ENCODE data around the gene RGS3.

The RGS3 gene

DNA sequence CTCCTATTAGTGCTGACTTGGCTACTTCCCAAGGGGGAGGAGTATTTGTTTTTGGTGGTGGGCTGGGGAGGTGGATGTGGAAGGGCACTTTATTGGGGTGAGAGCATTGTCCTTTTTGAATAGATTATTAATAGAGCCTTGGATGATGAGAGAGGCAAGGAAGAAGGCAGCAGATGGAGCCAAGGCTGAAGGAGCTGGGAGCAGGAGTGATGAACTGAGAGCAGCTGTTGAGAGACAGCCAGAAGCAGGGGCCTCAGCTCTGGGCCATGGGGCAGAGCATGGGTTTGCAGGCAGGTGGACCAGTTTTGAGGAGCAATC, 29.6 kb downstream of the RGS3 start:
- DNase-seq (ENCODE audit: low read depth): no peak
- H3K4me3 ChIP-seq (ENCODE audit: low read depth, low read length): no peak overlapping the region
- TF ChIP-seq, protein P1, sequence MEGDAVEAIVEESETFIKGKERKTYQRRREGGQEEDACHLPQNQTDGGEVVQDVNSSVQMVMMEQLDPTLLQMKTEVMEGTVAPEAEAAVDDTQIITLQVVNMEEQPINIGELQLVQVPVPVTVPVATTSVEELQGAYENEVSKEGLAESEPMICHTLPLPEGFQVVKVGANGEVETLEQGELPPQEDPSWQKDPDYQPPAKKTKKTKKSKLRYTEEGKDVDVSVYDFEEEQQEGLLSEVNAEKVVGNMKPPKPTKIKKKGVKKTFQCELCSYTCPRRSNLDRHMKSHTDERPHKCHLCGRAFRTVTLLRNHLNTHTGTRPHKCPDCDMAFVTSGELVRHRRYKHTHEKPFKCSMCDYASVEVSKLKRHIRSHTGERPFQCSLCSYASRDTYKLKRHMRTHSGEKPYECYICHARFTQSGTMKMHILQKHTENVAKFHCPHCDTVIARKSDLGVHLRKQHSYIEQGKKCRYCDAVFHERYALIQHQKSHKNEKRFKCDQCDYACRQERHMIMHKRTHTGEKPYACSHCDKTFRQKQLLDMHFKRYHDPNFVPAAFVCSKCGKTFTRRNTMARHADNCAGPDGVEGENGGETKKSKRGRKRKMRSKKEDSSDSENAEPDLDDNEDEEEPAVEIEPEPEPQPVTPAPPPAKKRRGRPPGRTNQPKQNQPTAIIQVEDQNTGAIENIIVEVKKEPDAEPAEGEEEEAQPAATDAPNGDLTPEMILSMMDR (conservative IDR thresholded peaks at IDR 0.05; ENCODE audit: low read depth, low read length): no peak

DNA sequence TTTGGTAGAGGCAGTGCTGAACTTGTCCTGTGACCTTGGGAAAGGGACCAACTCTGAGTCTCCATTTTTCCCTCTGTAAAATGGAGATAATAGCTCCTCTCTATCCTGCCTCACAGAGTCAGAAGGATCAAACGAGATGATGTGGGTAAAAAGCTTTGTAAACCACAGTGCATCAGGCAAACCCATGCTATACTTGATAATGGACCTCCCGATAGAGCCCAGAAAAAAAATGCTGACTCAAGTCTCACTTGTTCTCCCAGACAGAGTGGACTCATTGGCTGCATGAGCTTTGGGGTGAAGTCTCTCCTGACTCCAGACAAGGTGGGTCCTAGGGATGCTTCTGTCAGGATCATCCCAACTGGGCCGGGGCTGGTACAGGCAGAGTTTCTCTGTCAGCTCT, 32.0 kb downstream of the RGS3 start:
- no peak for DNase-seq (ENCODE audit: low read depth)
- TF ChIP-seq, protein P1 (conservative IDR thresholded peaks at IDR 0.05; ENCODE audit: low read depth, low read length): no peak
- H3K4me3 ChIP-seq (ENCODE audit: low read depth, low read length): no peak overlapping the region

DNA sequence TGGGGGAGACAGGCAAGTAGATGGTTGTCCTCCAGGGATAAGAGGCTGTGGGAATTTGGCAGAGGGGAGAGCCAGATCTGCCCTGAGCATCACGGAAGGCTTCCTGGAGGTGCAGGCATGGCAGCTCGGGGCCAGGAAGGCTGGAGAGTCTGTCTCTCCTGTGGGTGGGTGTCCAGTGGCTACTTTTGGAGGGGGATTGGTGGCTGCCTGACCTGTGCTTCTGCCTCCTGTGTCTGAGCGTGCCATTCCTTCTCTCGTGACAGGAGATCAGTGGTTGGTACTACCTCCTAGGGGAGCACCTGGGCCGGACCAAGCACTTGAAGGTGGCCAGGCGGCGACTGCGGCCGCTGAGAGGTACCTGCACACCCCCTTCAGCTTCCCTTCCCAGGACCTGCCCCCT, 33.5 kb downstream of the RGS3 start:
- TF ChIP-seq, protein P1 (conservative IDR thresholded peaks at IDR 0.05; ENCODE audit: low read depth, low read length): no peak
- no peak overlapping the region for H3K4me3 ChIP-seq (ENCODE audit: low read depth, low read length)
- DNase-seq (ENCODE audit: low read depth): no peak

DNA sequence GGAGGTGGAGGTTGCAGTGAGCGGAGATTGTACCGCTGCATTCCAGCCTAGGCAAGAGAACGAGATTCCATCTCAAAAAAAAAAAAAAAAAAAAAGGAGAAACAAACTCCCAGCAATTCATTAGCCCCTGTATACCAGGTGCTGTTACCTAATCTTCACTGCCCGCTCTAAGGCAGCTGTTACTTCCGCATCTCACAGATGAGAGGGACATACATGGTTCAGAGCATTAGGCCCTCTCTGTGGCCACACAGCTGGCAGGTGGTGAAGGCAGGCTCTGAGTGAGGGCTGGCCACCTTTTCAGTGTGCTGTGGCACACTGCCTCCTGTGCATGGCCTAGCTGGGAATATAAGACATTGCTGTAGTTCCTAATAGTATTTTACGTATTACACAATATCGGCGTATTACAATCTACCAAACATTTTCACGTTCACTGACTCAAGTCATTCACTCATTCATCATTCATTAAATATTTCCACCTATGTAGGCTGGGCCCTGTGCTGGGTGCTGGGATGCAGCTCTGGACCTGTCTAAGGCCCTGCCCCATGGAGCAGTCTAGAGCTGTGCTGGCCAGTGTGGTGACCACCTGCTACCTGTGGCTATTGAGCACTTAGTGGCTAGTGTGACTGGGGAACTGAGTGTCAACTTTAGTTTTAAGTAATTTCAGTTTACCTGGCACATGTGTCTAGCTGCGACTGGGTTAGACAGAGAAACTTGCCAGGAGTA, 35.8 kb downstream of the RGS3 start:
- TF ChIP-seq, protein P1 (conservative IDR thresholded peaks at IDR 0.05; ENCODE audit: low read depth, low read length): no peak
- DNase-seq (ENCODE audit: low read depth): no peak
- H3K4me3 ChIP-seq (ENCODE audit: low read depth, low read length): no peak overlapping the region

DNA sequence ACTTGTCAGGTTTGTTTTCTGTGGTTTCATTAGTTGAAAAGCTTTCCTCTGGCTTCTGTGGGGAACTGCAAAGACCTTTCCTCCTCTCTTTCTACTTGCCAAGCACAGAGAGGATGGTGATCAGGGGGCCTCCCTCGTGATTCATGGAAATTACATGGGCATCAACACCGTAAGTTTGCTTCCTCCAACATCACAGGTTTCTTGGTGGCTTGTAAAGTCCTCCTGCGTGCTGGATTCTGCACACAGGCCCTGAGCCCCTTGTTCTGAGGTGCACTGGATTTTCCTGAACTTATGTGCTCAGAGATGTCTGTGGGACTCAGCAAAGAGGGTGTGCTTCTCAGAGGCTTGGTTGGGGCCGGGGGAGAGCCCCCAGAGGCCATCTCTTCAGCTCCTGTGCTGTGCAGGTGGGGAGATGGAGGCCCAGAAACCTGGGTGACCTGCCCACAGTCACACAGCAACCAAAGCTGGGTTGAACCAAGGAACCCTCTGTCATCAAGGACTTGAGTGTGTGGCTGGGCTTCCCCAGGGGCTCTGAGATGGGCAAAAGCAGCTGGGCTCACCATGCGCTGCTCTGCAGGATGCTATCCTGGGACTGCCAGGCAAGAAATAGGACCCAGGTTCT, 36.5 kb downstream of the RGS3 start:
- TF ChIP-seq, protein P1 (conservative IDR thresholded peaks at IDR 0.05; ENCODE audit: low read depth, low read length): no peak
- no peak for DNase-seq (ENCODE audit: low read depth)
- H3K4me3 ChIP-seq (ENCODE audit: low read depth, low read length): no peak overlapping the region

DNA sequence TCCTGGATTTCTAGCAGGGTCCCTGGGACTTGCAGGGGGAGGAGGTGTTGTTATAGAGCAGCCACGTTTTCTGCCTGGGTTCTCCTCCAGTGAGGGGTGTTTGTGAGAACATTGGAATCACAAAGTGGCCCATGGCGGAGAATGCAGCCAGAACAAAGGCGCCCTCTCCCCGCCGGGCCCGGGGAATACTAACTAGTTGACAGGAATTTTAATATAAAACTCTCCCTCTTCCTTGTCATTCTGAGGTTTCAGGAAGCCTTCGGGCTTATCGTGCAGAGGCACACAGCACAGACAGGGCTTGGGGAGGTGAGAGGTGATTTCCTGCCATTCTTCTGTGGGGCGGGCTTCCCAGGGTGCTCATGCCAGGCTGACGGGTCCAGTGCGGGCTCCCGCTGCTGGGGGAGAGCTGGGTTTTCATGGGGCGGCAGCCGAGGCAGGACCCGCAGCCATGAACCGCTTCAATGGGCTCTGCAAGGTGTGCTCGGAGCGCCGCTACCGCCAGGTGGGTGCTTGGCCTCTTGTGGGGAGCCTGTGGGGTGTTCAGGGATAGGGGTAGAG, 37.7 kb downstream of the RGS3 start:
- DNase-seq (ENCODE audit: low read depth): no peak
- H3K4me3 ChIP-seq (ENCODE audit: low read depth, low read length): no peak overlapping the region
- TF ChIP-seq, protein P1 (conservative IDR thresholded peaks at IDR 0.05; ENCODE audit: low read depth, low read length): no peak

DNA sequence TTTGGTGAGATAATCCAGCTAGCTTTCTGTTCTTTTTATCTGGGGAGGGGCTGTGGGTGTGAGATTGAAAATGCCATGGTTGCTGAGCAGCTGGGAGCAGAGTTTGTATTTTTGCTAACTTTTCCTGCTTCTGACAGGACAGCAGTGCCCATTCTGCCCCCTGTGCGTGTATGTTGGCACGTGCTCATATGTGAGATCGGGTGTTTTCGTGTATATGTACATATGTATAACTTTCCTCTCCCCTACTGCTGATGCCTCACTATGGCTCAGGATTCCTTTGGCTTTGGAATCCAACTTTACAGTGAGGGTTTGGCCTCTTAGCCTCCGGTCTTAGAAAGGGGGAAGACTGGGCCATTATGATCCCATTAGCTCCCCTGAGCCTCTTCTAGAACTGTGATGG, 38.3 kb downstream of the RGS3 start:
- TF ChIP-seq, protein P1 (conservative IDR thresholded peaks at IDR 0.05; ENCODE audit: low read depth, low read length): no peak
- H3K4me3 ChIP-seq (ENCODE audit: low read depth, low read length): no peak overlapping the region
- DNase-seq (ENCODE audit: low read depth): no peak

Data from choroid plexus epithelial cell (primary cell).